ENCODE results near the gene IRS1.

IRS1 gene

DNA sequence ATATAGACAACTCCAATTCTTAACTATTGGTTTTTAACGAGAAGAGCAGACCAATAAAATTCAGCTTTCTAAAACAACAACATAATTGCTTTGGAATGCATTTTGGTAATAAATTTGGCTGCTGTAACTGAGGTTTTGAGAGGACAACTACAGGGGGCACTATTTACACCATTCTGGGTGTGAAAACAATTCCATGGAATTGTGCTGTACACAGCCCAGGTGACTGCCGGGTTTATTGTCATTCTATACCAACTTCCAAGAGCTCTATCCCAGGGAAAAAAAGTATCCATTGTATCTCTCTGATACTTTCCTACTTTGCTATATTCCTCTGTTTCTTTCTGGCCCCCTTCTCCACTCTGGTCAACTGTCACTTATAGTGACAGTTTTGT is 38.4 kb downstream of the IRS1 start:
- TF ChIP-seq YY1 (IDR thresholded peaks at IDR 0.05; ENCODE audit: low read depth): no peak
- no peak for TF ChIP-seq ZBTB7A (IDR thresholded peaks at IDR 0.05; ENCODE audit: low read depth)
- TF ChIP-seq TCF12 (IDR thresholded peaks at IDR 0.05; ENCODE audit: low read depth): no peak
- TF ChIP-seq FOXM1 (IDR thresholded peaks at IDR 0.05; ENCODE audit: borderline replicate concordance, low read depth): no peak
- TF ChIP-seq, protein P1, sequence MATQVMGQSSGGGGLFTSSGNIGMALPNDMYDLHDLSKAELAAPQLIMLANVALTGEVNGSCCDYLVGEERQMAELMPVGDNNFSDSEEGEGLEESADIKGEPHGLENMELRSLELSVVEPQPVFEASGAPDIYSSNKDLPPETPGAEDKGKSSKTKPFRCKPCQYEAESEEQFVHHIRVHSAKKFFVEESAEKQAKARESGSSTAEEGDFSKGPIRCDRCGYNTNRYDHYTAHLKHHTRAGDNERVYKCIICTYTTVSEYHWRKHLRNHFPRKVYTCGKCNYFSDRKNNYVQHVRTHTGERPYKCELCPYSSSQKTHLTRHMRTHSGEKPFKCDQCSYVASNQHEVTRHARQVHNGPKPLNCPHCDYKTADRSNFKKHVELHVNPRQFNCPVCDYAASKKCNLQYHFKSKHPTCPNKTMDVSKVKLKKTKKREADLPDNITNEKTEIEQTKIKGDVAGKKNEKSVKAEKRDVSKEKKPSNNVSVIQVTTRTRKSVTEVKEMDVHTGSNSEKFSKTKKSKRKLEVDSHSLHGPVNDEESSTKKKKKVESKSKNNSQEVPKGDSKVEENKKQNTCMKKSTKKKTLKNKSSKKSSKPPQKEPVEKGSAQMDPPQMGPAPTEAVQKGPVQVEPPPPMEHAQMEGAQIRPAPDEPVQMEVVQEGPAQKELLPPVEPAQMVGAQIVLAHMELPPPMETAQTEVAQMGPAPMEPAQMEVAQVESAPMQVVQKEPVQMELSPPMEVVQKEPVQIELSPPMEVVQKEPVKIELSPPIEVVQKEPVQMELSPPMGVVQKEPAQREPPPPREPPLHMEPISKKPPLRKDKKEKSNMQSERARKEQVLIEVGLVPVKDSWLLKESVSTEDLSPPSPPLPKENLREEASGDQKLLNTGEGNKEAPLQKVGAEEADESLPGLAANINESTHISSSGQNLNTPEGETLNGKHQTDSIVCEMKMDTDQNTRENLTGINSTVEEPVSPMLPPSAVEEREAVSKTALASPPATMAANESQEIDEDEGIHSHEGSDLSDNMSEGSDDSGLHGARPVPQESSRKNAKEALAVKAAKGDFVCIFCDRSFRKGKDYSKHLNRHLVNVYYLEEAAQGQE (IDR thresholded peaks at IDR 0.05; ENCODE audit: low read depth): no peak
- no peak for TF ChIP-seq RAD21 (IDR thresholded peaks at IDR 0.05; ENCODE audit: low read depth)

DNA sequence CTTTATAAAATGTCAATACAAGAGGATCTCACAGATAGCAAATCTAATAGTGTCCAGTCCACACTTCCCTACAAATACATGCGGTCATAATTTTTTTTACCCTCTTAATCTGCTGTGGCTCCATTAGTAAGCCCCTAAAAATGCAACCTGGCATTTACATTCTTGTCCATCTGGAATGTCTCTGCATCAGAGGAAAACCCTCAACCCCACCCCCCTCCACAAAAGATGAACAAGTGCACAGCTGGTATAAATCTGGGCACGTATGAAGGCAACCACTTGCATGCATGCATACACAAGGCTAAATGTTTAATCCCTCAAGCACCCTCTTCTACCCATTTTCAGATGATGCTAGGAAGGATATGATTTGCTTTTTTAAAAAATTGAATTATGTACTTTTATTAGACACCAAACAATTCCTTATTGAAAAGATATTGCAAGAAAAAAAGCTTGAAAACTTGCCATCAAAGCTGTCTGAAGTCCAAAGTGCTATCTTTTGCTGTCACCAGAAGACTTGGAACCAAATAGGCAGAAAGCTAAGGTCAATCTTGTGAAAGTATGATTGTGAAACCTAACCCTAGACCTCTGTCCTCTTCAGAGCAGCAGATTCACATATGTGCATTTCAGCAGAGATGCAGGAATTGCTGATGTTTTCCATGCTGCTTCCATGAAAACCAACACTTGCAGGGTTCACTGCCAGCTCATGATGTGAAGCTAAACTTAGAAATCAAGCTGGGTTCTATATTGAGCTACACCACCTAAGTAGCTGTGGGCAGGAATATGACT is 39.0 kb downstream of the IRS1 start:
- TF ChIP-seq TEAD4 (IDR thresholded peaks at IDR 0.05) (no peak), TAF1 (IDR thresholded peaks at IDR 0.05; ENCODE audit: low read depth) (no peak), NFIC (IDR thresholded peaks at IDR 0.05) (no peak), CEBPB (IDR thresholded peaks at IDR 0.05) (no peak), RAD21 (IDR thresholded peaks at IDR 0.05; ENCODE audit: low read depth) (no peak), CREB1 (IDR thresholded peaks at IDR 0.05; ENCODE audit: low read depth) (no peak), YY1 (IDR thresholded peaks at IDR 0.05; ENCODE audit: low read depth) (no peak), ZBTB7A (IDR thresholded peaks at IDR 0.05; ENCODE audit: low read depth) (no peak), MAX (IDR thresholded peaks at IDR 0.05) (no peak)
- TF ChIP-seq, protein P1 (IDR thresholded peaks at IDR 0.05; ENCODE audit: low read depth): no peak

GRCh38 chr2:226759768-226760167 is 39.9 kb downstream of the IRS1 start:
- TF ChIP-seq YY1 (IDR thresholded peaks at IDR 0.05; ENCODE audit: low read depth): no peak

GRCh38 chr2:226758921-226759640 is 40.5 kb downstream of the IRS1 start:
- TF ChIP-seq ZBTB7A (IDR thresholded peaks at IDR 0.05; ENCODE audit: low read depth) (no peak), RAD21 (IDR thresholded peaks at IDR 0.05; ENCODE audit: low read depth) (no peak), EGR1 (IDR thresholded peaks at IDR 0.05) (no peak), CREB1 (IDR thresholded peaks at IDR 0.05; ENCODE audit: low read depth) (no peak), YY1 (IDR thresholded peaks at IDR 0.05; ENCODE audit: low read depth) (no peak), NFIC (IDR thresholded peaks at IDR 0.05) (no peak), EP300 (IDR thresholded peaks at IDR 0.05; ENCODE audit: borderline replicate concordance) (no peak), CEBPB (IDR thresholded peaks at IDR 0.05) (no peak)
- TF ChIP-seq, protein P1 (IDR thresholded peaks at IDR 0.05; ENCODE audit: low read depth): no peak
- TF ChIP-seq, protein P2, sequence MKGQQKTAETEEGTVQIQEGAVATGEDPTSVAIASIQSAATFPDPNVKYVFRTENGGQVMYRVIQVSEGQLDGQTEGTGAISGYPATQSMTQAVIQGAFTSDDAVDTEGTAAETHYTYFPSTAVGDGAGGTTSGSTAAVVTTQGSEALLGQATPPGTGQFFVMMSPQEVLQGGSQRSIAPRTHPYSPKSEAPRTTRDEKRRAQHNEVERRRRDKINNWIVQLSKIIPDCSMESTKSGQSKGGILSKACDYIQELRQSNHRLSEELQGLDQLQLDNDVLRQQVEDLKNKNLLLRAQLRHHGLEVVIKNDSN (IDR thresholded peaks at IDR 0.05): no peak

GRCh38 chr2:226756131-226756530 is 43.5 kb downstream of the IRS1 start:
- TF ChIP-seq TAF1 (IDR thresholded peaks at IDR 0.05; ENCODE audit: low read depth) (no peak), EGR1 (IDR thresholded peaks at IDR 0.05) (no peak), FOXM1 (IDR thresholded peaks at IDR 0.05; ENCODE audit: borderline replicate concordance, low read depth) (no peak), NFIC (IDR thresholded peaks at IDR 0.05) (no peak), TCF12 (IDR thresholded peaks at IDR 0.05; ENCODE audit: low read depth) (no peak), EP300 (IDR thresholded peaks at IDR 0.05; ENCODE audit: borderline replicate concordance) (no peak), YY1 (IDR thresholded peaks at IDR 0.05; ENCODE audit: low read depth) (no peak)
- TF ChIP-seq, protein P2 (IDR thresholded peaks at IDR 0.05): no peak

Data from Ishikawa (cell line).